HG02943 (cell line): ENCODE results near the gene TLR6.
"Not testable (repeated sequence)": the region's sequence is repeated elsewhere in the genome, so short reads cannot be mapped to it uniquely, and the experiment has no call there.

Experiments
- ATAC-seq: cut with Tn5 transposase; IDR thresholded peaks from one replicate; pipeline ENCODE4 v1.9.1; 2021; ENCODE audit warnings: mild to moderate bottlenecking, low read depth, moderate library complexity; ENCODE audit not compliant: unreplicated experiment

The TLR6 gene

DNA sequence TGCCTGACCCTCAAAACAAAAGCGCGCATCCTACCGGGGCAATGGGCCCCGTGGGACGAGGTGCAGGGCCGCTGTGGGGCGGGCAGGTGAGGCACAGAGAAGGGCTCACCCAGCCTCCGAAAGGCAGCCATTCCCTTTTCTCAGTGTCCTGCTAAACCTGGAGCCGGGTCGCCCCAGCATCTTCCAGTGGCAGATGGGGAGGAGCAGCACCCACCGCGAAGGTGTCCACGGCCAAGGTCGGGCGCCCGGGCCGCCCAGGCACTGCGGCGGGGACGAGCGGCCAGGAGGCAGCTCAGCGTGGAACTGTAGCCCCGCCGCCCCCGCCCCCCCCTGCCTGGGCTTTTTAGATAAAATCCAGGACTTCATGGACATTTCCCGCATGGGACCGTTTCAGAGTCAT, 32.9 kb downstream of the TLR6 start:
- ATAC-seq: no peak

DNA sequence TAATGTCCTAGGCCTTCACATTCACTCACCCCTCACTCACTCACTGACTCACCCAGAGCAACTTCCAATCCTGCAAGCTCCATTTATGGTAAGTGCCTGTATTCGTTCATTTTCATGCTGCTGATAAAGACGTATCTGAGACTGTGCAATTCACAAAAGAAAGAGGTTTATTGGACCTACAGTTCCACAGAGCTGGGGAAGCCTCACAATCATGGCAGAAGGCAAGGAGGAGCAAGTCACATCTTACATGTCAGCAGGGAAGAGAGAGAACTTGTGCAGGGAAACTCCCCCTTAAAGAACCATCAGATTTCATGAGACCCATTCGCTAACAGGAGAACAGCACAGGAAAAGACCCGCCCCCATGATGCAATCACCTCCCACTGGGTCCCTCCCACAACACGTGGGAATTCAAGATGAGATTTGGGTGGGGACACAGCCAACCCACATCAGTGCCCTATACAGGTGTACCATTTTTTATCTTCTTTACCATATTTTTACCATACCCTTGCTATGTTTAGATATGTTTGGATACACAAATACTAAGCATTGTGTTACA, 33.8 kb downstream of the TLR6 start:
- ATAC-seq: no peak

DNA sequence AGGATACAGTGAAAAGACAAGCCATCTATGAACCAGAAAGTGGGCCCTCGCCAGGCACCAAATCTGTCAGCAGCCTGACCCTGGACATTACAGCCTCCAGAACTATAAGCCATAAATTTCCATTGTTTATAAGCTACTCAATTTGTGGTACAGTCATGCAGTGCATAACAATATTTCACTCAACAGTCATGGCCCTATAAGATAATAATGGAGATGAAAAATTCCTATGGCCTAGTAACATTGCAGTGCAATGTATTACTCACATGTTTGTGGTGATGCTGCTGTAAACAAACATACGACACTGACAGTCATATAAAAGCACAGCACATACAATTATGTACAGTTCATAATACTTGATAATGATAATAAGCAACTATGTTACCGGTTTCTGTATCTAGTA, 34.9 kb downstream of the TLR6 start:
- no peak for ATAC-seq

DNA sequence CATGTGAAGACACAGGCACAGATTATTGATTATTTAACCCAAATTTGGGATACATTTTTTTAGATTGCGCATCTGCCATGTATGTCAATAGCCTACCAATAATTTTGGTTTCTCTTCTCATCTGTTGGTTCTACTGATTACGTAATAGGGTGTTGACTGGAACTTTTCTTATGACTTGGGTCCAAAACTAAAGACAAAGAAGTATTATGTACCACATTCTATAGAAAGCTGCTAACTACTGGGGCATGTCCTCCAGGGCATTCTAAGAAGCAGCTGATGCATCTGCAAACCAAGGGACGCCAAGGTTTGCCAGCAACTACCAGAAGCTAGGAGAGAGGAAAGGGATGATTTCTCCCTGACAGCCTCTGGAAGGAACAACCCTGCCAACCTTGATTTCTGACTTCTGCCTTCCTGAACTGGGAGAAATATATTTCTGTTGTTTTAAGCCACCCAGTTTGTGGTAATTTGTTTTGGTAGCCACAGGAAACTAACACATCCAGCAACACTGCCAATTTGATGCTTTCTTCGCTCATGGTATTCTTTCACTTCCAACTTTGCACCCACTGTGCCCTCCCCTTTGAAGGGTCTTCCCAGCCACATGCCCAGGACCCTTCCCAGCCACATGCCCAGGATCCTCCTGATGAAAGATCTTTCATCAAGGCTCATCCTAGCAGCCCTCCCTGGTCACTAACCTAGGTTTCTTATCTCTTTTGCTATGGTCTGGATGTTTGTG, 36.1 kb downstream of the TLR6 start:
- ATAC-seq: peak; percentile 47

DNA sequence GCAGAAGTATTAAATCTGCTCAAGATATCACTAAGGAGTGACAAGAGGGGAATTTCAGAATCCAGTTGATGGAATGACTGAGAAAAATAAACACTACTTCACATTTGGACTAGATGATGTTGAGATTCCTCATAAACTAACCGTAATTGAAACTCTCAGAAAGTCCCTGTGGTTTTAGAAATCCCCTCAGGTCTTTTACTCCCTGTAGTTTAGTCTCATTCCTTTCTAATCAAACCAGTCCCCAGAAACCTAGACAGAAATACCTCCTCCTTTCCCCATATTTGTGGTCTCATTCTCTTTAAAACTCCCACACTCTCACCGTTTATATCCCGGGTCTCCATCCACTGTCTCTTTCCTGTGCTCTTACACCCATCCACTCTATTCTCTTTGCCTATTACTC, 37.0 kb downstream of the TLR6 start:
- no peak for ATAC-seq

DNA sequence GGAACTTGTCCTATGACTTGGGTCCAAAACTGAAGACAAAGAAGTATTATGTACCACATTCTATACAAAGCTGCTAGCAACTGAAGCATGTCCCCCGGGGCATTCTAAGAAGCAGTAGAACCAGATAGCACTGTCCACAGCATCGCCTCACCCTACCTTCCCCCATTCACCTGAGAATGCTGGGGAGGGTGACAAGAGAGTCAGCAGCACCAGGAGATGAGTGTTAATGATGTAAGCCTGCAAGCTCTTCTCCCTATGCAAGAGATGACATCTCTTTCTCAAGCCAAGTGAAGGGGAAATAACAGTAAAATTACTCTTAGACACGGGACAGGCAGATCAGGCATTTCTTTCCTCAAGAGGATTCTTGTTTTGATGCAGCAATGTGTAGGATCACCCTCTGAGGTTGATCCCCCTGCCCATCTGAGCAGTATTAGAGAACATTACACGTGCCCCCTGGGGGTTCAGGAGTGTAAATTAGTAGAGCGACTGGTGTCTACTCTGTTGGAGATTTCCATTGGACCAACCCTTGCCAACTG, 38.1 kb downstream of the TLR6 start:
- ATAC-seq: no peak

DNA sequence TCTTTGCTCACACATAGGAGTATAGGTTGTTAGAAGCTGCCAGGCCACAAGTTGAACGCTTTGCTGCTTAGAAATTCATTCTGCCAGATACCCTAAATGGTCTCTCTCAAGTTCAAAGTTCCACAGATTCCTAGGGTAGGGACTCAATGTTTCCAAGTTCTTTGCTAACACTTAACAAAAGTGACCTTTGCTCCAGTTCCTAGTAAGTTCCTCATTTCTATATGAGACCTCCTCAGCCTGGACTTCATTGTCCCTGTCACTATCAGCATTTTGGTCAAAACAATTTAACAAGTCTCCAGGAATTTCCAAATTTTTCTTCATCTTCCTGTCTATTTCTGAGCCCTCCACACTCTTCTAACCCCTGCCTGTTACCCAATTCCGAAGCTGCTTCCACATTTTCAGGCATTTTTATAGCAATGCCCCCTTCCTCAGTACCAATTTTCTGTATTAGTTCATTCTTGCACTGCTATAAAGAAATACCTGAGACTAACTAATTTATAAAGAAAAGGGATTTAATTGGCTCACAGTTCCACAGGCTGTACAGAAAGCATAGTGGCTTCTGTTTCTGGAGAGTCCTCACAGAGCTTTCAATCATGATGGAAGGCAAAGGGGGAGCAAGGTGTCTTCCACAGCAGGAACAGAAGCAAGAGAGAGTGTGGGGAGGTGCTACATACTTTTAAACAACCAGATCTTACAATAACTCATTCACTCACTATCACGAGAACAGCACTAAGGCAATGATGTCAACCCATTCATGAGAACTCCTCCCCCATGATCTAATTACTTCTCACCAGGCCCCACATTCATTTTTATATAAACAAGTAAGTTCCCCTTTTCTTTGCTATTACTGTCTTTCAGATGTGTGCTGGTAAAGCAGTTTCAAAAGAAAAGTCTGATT, 40.5 kb downstream of the TLR6 start:
- no peak for ATAC-seq

DNA sequence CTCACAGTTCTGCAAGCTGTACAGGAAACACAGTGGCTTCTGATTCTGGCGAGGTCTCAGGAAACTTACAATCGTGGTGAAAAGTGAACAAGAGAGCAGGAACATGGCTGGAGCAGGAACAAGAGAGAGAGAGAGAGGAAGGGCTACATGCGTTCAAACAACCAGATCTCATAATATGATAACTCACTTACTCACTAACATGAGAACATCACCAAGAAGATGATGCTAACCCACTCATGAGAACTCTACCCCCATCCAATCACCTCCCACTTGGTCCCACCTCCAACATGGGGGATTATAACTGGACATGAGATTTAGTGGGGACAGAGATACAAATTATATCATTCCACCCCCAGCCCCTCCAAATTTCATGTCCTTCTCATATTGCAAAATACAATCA, 42.2 kb downstream of the TLR6 start:
- ATAC-seq: no peak

DNA sequence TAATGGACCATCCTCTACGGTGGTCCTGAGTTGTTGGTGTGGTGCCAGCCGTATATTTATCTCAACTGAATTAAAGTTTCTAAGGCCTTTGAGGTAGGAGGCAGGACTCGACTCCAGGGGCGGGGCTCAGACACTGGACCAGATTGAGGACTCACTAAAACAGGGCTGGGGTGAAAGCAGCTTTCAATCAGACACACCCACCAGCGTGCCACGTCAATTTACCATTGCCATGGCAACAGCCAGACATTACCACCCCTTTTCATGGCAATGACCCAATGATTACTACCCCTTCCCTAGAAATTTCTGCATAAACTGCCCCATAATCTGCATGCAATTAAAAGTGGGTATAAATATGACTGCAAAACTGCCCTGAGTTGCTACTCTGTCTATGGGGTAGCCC, 45.3 kb downstream of the TLR6 start:
- no peak for ATAC-seq

DNA sequence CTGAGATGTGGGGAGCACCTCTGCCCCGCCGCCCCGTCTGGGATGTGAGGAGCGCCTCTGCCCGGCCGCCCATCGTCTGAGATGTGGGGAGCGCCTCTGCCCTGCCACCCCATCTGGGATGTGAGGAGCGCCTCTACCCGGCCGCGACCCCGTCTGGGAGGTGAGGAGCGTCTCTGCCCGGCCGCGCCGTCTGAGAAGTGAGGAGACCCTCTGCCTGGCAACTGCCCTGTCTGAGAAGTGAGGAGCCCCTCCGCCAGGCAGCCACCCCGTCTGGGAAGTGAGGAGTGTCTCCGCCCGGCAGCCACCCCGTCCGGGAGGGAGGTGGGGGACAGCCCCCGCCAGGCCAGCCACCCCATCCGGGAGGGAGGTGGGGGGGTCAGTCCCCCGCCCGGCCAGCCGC, 49.2 kb downstream of the TLR6 start:
- not testable (repeated sequence) for ATAC-seq

DNA sequence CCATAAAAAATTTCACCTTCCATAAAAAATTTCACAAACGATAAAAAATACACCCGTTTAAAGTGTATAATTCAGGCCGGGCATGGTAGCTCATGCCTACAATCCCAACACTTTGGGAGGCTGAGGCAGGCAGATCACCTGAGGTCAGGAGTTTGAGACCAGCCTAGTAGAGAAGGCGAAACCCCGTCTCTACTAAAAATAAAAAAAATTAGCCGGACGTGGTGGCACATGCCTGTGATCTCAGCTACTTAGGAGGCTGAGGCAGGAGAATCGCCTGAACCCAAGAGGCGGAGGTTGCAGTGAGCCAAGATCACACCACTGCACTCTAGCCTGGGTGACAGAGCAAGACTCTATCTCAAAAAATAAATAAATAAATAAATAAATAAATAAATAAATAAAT, 50.4 kb downstream of the TLR6 start:
- not testable (repeated sequence) for ATAC-seq

DNA sequence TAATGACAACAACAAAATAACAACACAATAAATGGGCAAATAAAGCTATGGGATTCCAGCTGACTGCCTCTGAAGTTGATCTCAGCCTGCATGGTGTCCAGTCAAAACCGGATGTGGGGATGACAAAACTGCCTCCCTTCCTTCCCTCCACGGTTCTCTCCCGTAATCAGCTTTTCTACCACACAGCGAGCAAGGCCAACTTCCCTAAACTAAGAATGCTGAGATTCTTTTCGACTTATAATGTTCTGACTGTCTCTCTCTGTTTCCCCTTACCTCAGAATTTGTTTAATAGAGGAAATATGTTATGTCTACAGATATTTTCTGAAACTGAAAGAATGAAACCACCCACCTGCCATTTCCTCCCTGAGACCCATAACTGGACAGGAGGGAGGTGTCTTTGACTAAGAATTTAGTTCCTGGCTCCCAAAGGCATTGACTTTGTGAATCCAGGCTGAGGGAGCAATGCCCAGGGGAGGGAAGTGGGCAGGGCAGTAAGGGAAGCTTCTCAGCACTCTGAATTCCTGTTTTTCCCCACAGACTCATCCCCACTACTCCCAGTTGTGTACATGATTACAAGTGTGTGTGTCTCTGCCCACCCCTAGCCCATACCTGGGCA, 51.0 kb downstream of the TLR6 start:
- ATAC-seq: peak; percentile 66

DNA sequence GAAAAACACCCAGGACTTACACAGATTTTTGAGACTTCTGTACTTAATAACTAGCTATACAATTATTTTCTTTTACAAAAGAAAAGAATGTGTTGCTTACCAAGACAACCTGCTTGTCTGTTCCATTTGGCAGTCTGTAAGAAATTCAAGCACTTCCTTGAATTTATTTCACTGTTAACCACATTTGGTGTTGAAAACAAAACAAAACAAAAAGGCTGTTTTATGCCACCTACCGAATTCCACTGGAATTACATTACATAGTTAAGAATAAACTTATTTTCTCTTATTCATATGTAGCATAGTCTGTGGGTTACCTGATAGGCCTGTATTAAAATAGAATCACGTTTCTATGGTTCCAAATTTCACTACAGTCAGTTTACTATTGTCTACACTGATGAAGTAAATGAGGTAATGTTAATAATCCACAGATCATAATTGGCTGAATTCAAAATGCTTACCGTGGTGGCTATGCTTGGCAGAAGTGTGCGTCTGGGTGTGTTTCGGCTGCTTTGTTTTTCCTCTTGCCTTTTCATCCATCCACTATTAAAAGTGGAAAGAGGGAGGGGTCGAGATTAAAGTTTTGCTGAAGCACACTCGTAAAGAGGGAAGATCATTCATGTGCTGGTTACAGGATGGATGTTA, 51.8 kb downstream of the TLR6 start, which contains the start of gene TLR1:
TSS of gene TLR1 (minus strand) at position 138 of the 642 bp plus-strand sequence. CDS start 5,960 bp downstream, outside the sequence.
- ATAC-seq: no peak

DNA sequence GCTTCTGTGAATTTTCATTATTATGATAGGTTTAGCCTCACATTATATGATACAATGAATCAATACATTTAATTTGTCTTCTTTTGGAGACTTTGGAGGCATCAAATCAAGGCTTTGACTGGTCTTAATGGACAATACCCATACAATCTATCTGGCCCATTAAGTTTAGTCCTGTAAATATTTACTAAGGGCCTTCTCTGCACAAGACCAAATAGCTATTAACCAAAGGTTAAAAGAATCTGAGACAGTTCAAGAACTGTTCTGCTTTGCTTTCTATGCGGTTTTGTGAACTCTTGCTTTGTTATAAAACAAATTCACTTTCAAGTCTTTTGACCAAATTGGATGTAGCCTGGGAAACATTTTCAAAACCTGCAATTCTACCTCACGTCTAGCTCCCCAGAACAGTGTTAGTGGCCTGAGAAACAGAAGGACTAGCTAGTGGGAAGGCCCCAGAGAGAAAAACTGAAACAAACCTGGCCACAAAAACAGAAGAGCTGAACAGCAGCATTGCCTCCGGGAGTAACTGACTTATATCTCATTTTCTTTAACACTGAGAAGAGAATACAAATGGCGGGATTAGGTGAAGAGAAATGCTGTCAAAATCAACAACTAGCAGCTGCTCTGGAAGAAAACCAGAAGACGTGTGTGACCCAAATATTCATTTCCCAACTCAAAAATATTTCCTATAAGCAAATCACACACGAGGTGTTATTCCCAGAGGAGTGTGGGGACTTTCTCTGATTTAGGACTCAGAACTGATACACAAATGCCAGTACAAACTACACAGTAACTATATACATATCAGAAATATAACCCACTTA, 52.6 kb downstream of the TLR6 start:
- peak; percentile 46 for ATAC-seq

DNA sequence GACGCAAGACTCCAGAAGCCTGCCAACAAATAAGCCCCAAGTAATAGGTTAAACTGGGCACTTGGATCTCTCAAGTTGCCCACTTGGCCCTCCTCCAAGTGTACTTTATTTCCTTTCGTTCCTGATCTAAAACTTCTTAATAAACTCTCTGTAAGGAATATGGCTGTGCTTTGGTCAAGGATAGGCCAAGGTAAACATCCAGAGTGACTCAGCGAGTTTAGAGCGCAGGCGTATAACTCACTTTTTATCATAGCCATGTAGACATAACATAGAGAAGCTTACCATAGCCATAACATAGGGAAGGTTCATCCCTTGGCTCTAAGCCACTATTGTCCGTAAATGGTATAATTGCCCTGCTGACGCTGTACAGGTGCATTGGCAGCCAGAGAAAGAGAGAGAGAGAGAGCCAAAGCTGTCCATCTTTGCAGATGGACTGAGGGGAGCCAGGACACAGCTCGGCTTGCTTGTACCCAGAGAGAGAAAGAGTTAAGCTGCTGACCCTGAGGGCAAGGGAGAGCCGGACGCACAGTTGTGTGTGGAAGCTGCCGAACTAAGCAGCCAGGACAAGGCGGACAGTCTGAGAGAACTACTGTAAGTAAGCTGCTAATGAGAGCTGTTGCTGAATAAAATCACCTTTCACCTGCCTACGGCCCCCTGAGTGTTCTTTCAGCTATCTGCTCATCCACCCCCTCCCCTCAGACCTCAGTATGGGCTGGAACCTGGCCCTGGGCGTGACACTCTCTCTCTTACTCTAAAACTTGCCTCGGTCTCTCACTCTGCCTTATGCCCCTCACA, 53.9 kb downstream of the TLR6 start:
- ATAC-seq: no peak

DNA sequence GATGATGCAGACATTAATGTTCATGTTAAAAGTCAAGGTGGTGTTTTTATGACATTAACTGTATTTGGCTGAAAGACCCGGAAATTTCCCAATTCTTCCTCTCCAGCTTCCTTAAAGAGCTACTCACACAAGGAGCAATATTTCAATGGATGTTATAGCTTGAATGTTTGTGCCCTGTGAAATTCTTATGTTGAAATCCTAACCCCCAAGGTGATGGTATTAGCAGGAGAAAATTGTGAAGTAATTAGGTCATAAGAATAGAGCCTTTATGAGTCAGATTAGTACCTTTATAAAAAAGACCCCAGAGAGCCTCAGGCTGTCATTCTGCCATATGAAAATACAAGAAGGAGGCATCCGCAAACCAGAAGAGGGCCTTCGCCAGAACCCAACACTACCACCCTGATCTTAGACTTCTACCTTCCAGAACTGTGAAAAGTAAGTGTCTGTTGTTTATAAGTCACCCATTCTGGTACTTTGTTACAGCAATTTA, 55.6 kb downstream of the TLR6 start:
- ATAC-seq: no peak

DNA sequence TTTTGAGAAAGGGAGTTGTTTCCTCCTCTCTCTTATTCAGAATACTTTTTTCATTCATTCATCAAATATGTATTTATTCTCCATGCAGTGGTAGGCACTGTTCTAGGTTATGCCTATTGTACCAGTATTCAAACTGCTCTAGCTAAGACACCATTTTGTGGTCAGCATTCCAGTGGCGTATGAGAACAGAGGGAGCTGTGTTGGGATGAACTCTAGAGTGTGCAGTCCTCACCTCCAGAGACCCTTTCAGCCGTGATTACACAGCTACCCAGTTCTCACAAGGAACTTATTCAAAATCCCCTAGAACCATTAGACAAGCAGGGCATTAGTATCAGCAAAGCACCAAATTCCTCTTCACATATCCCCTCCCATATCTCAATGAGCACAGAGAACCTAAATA, 56.3 kb downstream of the TLR6 start:
- ATAC-seq: no peak

DNA sequence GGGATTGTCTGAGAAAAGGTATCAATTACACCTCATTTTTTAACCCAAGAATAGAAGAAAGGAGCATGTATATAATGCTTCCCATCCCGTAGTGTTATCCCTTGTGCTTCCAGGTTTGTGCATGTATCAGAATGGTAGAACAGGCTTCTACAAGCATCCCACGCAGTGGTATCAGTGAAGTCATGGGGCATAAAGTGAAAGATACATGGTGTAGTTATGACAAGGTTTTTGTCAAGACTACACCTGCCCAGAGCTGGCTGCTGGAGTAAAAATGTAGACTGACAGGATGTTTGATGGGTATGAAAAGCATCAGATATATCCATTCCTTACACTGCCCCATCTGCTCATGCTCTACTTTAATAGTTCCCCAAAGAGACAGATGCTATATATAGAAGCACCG, 61.5 kb downstream of the TLR6 start:
- ATAC-seq: no peak
